A549 (cell line): ENCODE results near the gene CYP26A1.

Experiments used
- CEBPB ChIP-seq, 2 experiments: fragments of >200 bp in 1 of 2; sonication (Bioruptor Twin) in 1 of 2; formaldehyde crosslinking in 1 of 2; IDR thresholded peaks; 2 replicates each; pipeline ENCODE4 v1.6.1; 2012 to 2016
- EP300 ChIP-seq, 2 experiments: fragments of >200 bp; sonication (Bioruptor Twin); formaldehyde crosslinking; IDR thresholded peaks; 2 replicates in 1 of 2; 3 replicates in 1 of 2; pipeline ENCODE4 v1.6.1; 2016 to 2017
- JUN ChIP-seq, 2 experiments: fragments of >200 bp; sonication (Bioruptor Twin); formaldehyde crosslinking; IDR thresholded peaks; 2 replicates in 1 of 2; 3 replicates in 1 of 2; pipeline ENCODE4 v1.6.1; 2016 to 2017
- JUNB ChIP-seq: fragments of >200 bp; sonication (Bioruptor Twin); formaldehyde crosslinking; IDR thresholded peaks from 2 replicates; pipeline ENCODE4 v1.6.1; 2016
- KDM1A ChIP-seq: fragments of 200-600 bp; sonication (generic); IDR thresholded peaks from 2 replicates; pipeline ENCODE4 v1.6.1; 2016; ENCODE audit warnings: low read depth, mild to moderate bottlenecking
- MAZ ChIP-seq: fragments of 150-350 bp; IDR thresholded peaks from 2 replicates; pipeline ENCODE4 v1.6.1; 2014; ENCODE audit warnings: antibody characterized with exemption, low read depth, low read length, borderline replicate concordance
- POLR2A ChIP-seq: IDR thresholded peaks from 2 replicates; pipeline ENCODE4 v1.6.1; 2012; ENCODE audit warnings: mild to moderate bottlenecking, low read length
- RAD21 ChIP-seq, 2 experiments: fragments of >200 bp in 1 of 2; sonication (Bioruptor Twin) in 1 of 2; formaldehyde crosslinking in 1 of 2; IDR thresholded peaks in 1 of 2; conservative IDR thresholded peaks in 1 of 2; 2 replicates in 1 of 2; 3 replicates in 1 of 2; pipeline ENCODE4 v1.6.1; 2012 to 2018; ENCODE audit warnings: inconsistent platforms in 1 of 2
- RARB ChIP-seq: fragments of 250-450 bp; sonication (Bioruptor Pico); IDR thresholded peaks from 2 replicates; pipeline ENCODE4 v1.8.0; 2021; ENCODE audit warnings: mild to moderate bottlenecking, moderate library complexity
- RFX5 ChIP-seq: fragments of 450-650 bp; IDR thresholded peaks from 2 replicates; pipeline ENCODE4 v1.7.1; 2014; ENCODE audit warnings: antibody characterized with exemption, mild to moderate bottlenecking, moderate library complexity
- SMC3 ChIP-seq: fragments of >200 bp; sonication (Bioruptor Twin); formaldehyde crosslinking; IDR thresholded peaks from 3 replicates; pipeline ENCODE4 v1.6.1; 2018; ENCODE audit warnings: inconsistent platforms
- ZC3H11A ChIP-seq: fragments of 450-650 bp; IDR thresholded peaks from 2 replicates; pipeline ENCODE4 v1.6.1; 2014; ENCODE audit warnings: antibody characterized with exemption, mild to moderate bottlenecking
- TF ChIP-seq, protein P1 (sequence below): fragments of >200 bp; sonication (Bioruptor Twin); formaldehyde crosslinking; IDR thresholded peaks from 3 replicates; pipeline ENCODE4 v1.5.1; 2016
- TF ChIP-seq, protein P2 (sequence below): fragments of 250-450 bp; sonication (Bioruptor Pico); IDR thresholded peaks from 2 replicates; pipeline ENCODE4 v1.5.0; 2021; ENCODE audit warnings: mild to moderate bottlenecking, moderate library complexity, borderline replicate concordance

DNA sequence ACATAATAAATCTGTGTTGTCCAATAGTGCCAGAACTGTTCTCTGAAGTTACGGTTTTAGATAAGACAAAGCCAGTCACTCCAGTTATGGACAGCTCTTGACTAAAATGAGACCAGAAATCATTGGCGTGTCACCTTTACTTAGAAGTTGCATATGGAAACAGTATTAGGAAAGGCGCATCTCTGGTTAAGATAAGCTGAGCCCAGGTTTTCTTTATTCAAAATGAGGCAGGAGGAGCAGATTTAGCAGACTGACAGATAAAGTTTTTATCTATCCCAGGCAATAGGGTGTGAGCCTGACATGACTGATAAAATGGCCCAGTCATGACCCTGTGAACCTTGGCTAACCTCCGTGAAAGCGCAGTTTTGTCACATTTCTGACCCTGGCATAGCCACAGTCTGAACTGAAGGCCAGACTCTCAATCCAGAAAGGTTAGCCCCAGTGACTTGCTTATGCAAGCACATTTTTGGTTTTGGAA lies 4.2 kb downstream of the CYP26A1 start:
- TF ChIP-seq POLR2A (no peak), SMC3 (no peak), CEBPB (IDR thresholded peaks at IDR 0.05) (no peak), JUN (IDR thresholded peaks at IDR 0.05) (no peak), EP300 (IDR thresholded peaks at IDR 0.05) (no peak), MAZ (no peak), KDM1A (no peak), JUNB (no peak), RFX5 (no peak), RAD21 (conservative IDR thresholded peaks at IDR 0.05 in 1 of 2, IDR thresholded peaks at IDR 0.05 in 1 of 2) (no peak), RARB (CRISPR knock-in tag) (0 out of 2 replicates have a peak, but pooled peaks have one; percentile 29), ZC3H11A (no peak)
- TF ChIP-seq, protein P1, sequence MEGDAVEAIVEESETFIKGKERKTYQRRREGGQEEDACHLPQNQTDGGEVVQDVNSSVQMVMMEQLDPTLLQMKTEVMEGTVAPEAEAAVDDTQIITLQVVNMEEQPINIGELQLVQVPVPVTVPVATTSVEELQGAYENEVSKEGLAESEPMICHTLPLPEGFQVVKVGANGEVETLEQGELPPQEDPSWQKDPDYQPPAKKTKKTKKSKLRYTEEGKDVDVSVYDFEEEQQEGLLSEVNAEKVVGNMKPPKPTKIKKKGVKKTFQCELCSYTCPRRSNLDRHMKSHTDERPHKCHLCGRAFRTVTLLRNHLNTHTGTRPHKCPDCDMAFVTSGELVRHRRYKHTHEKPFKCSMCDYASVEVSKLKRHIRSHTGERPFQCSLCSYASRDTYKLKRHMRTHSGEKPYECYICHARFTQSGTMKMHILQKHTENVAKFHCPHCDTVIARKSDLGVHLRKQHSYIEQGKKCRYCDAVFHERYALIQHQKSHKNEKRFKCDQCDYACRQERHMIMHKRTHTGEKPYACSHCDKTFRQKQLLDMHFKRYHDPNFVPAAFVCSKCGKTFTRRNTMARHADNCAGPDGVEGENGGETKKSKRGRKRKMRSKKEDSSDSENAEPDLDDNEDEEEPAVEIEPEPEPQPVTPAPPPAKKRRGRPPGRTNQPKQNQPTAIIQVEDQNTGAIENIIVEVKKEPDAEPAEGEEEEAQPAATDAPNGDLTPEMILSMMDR = no peak
- TF ChIP-seq, protein P2, sequence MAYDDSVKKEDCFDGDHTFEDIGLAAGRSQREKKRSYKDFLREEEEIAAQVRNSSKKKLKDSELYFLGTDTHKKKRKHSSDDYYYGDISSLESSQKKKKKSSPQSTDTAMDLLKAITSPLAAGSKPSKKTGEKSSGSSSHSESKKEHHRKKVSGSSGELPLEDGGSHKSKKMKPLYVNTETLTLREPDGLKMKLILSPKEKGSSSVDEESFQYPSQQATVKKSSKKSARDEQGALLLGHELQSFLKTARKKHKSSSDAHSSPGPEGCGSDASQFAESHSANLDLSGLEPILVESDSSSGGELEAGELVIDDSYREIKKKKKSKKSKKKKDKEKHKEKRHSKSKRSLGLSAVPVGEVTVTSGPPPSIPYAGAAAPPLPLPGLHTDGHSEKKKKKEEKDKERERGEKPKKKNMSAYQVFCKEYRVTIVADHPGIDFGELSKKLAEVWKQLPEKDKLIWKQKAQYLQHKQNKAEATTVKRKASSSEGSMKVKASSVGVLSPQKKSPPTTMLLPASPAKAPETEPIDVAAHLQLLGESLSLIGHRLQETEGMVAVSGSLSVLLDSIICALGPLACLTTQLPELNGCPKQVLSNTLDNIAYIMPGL (CRISPR knock-in tag) = no peak
